Endothelial cell (in vitro differentiated cells): ENCODE measurements around the gene PRRC2C. TPM values are rescaled to one million over a fixed set of nuclear protein-coding genes. Genes with fewer than 3 reads are reported as not detected.
"Not testable (repeated sequence)": the region's sequence is repeated elsewhere in the genome, so short reads cannot be mapped to it uniquely, and the experiment has no call there.

ENCODE experiments used
- DNase-seq: peaks from one replicate; pipeline ENCODE4 v3.0.0; 2021; ENCODE audit warnings: low spot score
- H3K27ac Mint-ChIP-seq: one replicate; pipeline ENCODE4 v1.8.0; 2021; ENCODE audit warnings: mixed read lengths, inconsistent platforms; ENCODE audit not compliant: unreplicated experiment
- H3K27me3 Mint-ChIP-seq: one replicate; pipeline ENCODE4 v1.8.0; 2021; ENCODE audit warnings: mild to moderate bottlenecking, moderate library complexity, mixed read lengths, inconsistent platforms; ENCODE audit not compliant: unreplicated experiment
- H3K36me3 Mint-ChIP-seq: one replicate; pipeline ENCODE4 v1.8.0; 2021; ENCODE audit warnings: mild to moderate bottlenecking, low read depth, mixed read lengths, inconsistent platforms; ENCODE audit not compliant: unreplicated experiment
- H3K4me1 Mint-ChIP-seq: one replicate; pipeline ENCODE4 v1.8.0; 2021; ENCODE audit warnings: mild to moderate bottlenecking, mixed read lengths, inconsistent platforms; ENCODE audit not compliant: unreplicated experiment
- H3K4me3 Mint-ChIP-seq: one replicate; pipeline ENCODE4 v1.8.0; 2021; ENCODE audit warnings: mild to moderate bottlenecking, mixed read lengths, inconsistent platforms; ENCODE audit not compliant: unreplicated experiment
- H3K9me3 Mint-ChIP-seq: one replicate; pipeline ENCODE4 v1.8.0; 2021; ENCODE audit warnings: mixed read lengths, inconsistent platforms; ENCODE audit not compliant: unreplicated experiment
- total RNA-seq: library from RNA; stranded (reverse); fragmentation: NEBNext Ultra II Directional; extraction: Animal tissue kit (Norgen Biotek cat#: 25700); gene quantifications from one replicate; pipeline ENCODE4 v1.2.1, GENCODE V29; 2021; ENCODE audit not compliant: unreplicated experiment
- TF ChIP-seq, protein P1 (sequence below): fragments of 200-600 bp; sonication (generic); IDR thresholded peaks from one replicate; pipeline ENCODE4 v1.5.0; 2021; ENCODE audit warnings: antibody characterized with exemption; ENCODE audit not compliant: unreplicated experiment

PRRC2C gene
- total RNA-seq, 1 donor from 2014 or later: 248 TPM

DNA sequence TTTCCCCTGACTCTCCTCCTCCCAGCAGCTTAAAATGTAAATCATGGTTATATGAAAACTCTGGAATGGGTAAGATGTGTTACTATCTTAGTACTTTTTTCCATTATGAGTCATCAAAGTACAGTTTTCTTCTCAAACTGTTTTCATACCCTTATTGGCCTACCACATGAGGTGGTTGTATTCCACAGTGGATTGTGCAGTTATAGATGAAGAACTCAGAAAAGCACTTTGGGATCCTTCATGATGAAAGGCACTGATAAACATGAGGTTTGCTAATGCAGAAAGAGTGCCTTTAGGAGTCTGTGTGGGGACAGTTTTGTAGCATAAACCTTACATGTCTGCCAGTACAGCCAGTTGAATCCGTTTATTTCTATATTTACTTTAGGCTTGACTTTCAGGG is 104.7 kb downstream of the PRRC2C start:
- H3K9me3 Mint-ChIP-seq: no peaks in the 10 kb centered on the region
- TF ChIP-seq, protein P1, sequence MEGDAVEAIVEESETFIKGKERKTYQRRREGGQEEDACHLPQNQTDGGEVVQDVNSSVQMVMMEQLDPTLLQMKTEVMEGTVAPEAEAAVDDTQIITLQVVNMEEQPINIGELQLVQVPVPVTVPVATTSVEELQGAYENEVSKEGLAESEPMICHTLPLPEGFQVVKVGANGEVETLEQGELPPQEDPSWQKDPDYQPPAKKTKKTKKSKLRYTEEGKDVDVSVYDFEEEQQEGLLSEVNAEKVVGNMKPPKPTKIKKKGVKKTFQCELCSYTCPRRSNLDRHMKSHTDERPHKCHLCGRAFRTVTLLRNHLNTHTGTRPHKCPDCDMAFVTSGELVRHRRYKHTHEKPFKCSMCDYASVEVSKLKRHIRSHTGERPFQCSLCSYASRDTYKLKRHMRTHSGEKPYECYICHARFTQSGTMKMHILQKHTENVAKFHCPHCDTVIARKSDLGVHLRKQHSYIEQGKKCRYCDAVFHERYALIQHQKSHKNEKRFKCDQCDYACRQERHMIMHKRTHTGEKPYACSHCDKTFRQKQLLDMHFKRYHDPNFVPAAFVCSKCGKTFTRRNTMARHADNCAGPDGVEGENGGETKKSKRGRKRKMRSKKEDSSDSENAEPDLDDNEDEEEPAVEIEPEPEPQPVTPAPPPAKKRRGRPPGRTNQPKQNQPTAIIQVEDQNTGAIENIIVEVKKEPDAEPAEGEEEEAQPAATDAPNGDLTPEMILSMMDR: no peak
- no peaks in the 10 kb centered on the region for H3K4me1 Mint-ChIP-seq
- no peak overlapping the region for H3K4me3 Mint-ChIP-seq
- peaks cover 45% of the 10 kb centered on the region for H3K36me3 Mint-ChIP-seq
- H3K27ac Mint-ChIP-seq: no peak overlapping the region
- DNase-seq: no peak
- no peaks in the 10 kb centered on the region for H3K27me3 Mint-ChIP-seq

DNA sequence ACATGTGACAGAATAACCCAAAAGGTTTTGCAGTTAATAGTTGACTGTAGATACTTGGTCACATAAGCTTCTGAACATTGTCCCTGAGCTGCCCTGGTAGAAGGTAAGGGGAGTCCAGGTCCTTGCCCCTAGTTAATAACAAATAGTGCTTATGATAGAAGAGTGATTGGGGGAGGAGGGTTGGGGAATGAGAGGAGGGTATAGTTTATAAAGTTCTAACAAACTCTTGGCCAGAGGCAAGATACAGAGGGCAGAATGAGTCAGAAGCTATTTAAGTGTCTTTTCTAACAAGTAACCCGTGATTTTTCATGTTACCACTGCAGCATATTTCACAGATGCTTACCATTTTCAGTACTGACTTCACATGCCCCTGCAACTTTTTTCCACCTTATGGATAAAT is 110.0 kb downstream of the PRRC2C start:
- H3K4me3 Mint-ChIP-seq: peak overlapping the region; percentile 2
- DNase-seq: no peak
- no peak overlapping the region for H3K27ac Mint-ChIP-seq
- peaks cover 14% of the 10 kb centered on the region for H3K36me3 Mint-ChIP-seq
- H3K4me1 Mint-ChIP-seq: no peaks in the 10 kb centered on the region
- peaks cover 5% of the 10 kb centered on the region for H3K27me3 Mint-ChIP-seq
- H3K9me3 Mint-ChIP-seq: no peaks in the 10 kb centered on the region
- TF ChIP-seq, protein P1: no peak

DNA sequence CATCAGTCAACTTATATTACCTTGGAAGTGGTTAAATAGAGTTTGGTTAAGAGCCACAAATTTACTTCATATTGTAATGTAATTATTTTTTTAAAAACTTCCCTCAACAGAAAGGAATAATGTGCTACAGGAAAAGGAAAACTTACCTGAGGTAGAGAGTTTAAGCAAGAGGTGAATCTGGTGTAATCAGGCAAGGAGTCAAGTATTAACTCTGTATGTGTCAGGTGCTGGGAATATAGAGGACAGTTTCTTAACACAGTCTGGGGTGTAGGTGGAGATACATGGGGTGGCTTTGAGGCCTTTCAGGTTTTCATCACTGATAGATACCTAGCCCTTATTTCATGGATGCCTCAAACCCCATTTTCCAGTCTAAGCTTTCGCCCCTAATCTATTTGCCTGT is 110.8 kb downstream of the PRRC2C start:
- H3K9me3 Mint-ChIP-seq: no peaks in the 10 kb centered on the region
- peaks cover under 1% of the 10 kb centered on the region for H3K4me1 Mint-ChIP-seq
- no peak overlapping the region for H3K27ac Mint-ChIP-seq
- TF ChIP-seq, protein P1: no peak
- no peak for DNase-seq
- no peak overlapping the region for H3K4me3 Mint-ChIP-seq
- peaks cover 5% of the 10 kb centered on the region for H3K27me3 Mint-ChIP-seq
- peaks cover 11% of the 10 kb centered on the region for H3K36me3 Mint-ChIP-seq

DNA sequence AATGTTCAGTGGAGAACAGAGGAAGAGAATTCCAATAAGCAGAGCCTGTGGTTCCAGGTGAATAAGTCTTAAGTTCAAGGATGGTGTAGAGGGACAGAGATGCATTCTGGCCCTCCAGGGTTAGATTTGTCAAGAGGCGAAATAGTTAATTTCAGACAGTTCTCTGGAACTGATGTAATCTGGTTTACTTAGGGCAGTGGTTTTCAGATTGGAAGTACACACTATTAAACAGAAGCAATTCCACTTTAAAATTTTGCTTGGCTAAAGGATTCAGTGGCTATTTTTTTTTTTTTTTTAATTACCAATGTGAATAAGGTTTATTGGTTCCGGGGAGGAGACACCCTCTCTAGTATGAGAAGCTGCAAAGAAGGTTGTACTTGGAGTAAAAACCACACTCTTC is 111.4 kb downstream of the PRRC2C start:
- Mint-ChIP-seq H3K4me3 (no peak overlapping the region), H3K27me3 (peaks cover 5% of the 10 kb centered on the region), H3K27ac (no peak overlapping the region), H3K36me3 (peaks cover 5% of the 10 kb centered on the region), H3K4me1 (peaks cover 2% of the 10 kb centered on the region), H3K9me3 (no peaks in the 10 kb centered on the region)
- TF ChIP-seq, protein P1: no peak
- DNase-seq: no peak

DNA sequence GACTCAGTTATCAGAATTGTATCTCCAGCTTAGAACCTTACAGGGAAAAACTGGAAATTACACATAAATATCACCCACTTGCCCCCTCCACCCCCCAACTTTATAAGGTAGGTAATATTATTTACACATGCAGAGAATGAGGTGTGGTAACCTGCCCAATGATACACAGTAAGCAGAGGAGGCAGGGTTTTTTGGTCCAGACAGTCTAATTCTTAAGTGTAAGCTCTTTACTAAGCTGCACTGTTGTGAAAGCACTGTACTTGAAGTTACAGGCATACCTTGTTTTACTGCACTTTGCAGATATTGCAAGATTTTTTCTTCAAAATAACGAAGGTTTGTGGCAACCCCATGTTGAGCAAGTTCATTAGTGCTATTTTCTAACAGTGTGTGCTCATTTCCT is 111.9 kb downstream of the PRRC2C start:
- no peaks in the 10 kb centered on the region for H3K9me3 Mint-ChIP-seq
- H3K4me3 Mint-ChIP-seq: no peak overlapping the region
- no peak overlapping the region for H3K27ac Mint-ChIP-seq

DNA sequence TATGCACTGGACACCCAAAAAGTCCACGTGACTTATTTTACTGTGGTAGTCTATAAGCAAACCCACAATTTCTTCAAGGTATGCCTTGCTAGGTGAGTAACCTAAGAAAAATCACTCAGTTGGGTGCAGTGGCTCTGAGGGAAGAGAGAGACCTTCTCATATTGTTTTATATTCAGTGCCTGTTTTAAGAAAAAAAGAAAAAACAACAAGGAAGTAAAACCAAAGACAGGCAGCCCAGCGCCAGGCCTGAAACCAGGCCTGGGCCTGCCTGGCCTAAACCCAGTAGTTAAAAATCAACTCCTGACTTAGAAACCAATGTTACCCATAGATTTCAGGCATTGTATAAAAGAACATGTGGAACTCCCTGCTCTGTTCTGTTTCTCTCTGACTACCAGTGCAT is 115.0 kb downstream of the PRRC2C start:
- H3K4me1 Mint-ChIP-seq, DNase-seq, H3K27me3 Mint-ChIP-seq, H3K9me3 Mint-ChIP-seq, H3K27ac Mint-ChIP-seq, H3K4me3 Mint-ChIP-seq, H3K36me3 Mint-ChIP-seq: not testable (repeated sequence)

More for the DNA sequence above, 111.9 kb downstream of the PRRC2C start:
- Mint-ChIP-seq H3K4me1 (peaks cover 2% of the 10 kb centered on the region), H3K27me3 (peaks cover 5% of the 10 kb centered on the region), H3K36me3 (peaks cover 5% of the 10 kb centered on the region)
- TF ChIP-seq, protein P1: no peak
- DNase-seq: no peak
